HG03575 (cell line): ENCODE results near the gene VCL.
A peak's percentile ranks its signal among the peaks of the same experiment; 100 is the strongest.
"Not testable (repeated sequence)": the region's sequence is repeated elsewhere in the genome, so short reads cannot be mapped to it uniquely, and the experiment has no call there.

Experiments
- ATAC-seq: cut with Tn5 transposase; IDR thresholded peaks from one replicate; pipeline ENCODE4 v1.9.1; 2021; ENCODE audit not compliant: unreplicated experiment, insufficient number of reproducible peaks, low FRiP score; ENCODE audit errors: extremely low read depth

The VCL gene

DNA sequence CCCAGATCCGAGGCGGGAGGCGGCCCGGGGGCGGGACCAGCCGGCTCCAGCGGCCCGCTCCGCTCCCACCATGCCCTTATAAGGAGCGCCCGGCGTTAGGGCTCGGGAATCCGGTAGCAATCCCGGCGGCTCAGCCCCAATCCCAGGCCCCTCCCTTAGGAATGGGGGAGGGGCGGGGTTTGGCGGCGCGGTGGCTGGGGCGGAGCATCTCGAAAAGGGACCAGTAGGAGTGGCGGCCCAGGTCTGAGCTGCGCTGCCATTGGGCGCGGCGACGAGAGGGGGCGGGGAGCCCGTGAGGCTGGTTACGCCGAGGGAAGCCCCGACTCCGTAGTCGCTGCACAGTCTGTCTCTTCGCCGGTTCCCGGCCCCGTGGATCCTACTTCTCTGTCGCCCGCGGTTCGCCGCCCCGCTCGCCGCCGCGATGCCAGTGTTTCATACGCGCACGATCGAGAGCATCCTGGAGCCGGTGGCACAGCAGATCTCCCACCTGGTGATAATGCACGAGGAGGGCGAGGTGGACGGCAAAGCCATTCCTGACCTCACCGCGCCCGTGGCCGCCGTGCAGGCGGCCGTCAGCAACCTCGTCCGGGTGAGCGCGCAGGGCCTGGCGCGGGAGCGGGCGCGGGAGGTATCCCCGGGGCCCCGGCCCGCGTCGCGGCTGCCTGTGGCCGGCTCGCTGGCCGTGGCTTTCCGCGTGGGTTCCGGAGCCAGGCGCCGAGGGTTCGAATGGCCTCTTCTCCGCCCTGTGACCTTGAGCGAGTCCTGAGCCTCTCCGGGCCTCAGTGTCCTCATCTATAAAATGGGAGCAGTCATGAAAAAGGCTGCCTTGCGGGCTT, at the start of gene VCL:
TSS of gene VCL (plus strand) at position 330 of the 836 bp plus-strand sequence. CDS start at position 422, 92 bp downstream.
- peak; percentile 69 for ATAC-seq

- no peak for ATAC-seq
Measured at GRCh38 chr10:73948947-73949633, 48.8 kb upstream of the VCL start.

GRCh38 chr10:73950155-73950948, 47.6 kb upstream of the VCL start:
- ATAC-seq, result no peak

DNA sequence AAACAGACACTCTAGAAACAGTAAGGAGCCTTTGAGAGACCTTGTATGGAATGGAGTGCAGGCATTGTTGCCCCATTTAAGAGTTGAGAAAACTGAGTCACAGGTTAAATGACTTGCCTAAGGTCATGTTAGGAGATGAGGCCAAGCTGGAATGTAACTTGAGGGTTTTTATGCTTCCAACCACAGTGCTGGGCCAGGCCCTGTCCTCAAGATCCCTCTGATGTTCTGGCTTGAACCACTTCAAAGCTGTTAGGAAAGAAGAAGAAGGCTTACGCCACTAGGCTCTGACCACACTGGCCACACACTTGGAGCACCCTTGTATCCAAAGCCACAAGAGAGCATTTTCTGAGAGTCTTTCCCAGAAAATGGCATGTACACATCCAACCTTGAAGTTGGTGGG, 44.3 kb upstream of the VCL start:
- no peak for ATAC-seq

GRCh38 chr10:73954737-73955136, 43.2 kb upstream of the VCL start:
- no peak for ATAC-seq

DNA sequence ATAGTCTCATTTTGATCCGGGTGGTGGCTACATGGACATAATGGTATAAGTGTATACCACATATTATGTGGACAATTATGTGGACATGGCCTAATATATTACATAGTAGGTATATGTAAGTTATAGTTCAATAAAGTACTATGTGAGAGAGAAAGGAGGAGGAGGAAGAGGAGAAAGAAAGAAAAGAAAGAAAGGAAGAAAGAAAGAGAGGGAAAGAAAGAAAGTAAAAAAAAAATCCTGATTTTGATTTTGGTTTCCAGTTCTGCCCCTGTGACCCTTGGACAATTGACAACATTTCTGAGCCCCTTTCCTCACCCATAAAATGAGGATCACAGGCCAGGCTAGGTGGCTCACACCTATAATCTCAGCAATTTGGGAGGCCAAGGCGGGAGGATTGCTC, 42.2 kb upstream of the VCL start:
- ATAC-seq, result no peak

GRCh38 chr10:73956476-73957359, 41.2 kb upstream of the VCL start:
- ATAC-seq, result no peak

DNA sequence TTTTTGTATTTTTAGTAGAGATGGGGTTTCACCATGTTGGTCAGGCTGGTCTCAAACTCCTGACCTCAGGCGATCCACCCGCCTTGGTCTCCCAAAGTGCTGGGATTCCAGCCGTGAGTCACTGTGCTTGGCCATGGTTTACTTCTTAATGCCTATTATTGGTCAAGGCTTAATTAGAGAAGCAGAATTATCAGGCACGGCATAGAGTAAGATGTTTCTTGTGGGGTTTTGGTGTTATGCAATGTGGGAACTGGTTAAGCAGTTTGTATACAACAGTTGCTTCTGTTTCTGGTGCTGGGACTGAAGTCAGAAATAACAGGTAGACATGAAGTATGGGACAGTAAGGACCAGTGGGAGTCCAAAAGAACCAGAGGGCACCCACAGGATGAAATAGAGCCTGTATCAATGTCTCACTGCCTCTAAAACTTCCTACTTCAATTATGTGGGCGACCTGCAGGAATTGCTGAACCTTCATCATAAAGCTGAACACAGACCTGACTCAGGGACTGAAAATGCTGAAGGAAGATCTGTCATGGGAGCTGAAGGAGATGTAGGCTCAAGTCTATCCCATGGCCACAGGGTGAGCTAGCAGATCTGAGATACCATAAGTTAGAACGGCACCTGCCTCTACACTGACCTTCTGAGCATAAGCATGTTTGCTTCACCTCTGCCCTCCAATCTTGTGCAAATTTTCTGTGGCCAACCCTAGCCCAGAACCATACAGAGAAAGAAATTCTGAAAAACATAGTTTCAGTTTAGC, 38.3 kb upstream of the VCL start:
- ATAC-seq, result no peak

DNA sequence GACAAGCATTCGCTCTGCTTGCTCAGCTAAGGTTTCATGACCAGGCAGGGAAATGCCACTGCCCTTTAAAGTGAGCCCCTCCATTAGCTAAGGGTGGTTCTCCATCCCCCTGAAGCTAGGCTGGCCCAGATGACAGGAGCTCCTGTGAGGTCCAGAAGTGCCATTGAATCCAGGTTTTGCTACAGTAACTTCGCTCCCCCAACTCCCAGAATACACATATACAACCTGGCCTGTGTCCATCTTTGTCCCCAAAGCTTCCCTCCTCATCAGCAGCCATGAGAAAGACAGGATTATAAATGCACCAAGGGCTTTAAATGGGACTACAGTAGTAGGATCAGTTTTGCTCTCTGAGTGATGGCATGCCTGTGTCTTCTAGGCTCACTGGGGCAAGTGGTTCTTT, 35.5 kb upstream of the VCL start:
- ATAC-seq, result no peak

DNA sequence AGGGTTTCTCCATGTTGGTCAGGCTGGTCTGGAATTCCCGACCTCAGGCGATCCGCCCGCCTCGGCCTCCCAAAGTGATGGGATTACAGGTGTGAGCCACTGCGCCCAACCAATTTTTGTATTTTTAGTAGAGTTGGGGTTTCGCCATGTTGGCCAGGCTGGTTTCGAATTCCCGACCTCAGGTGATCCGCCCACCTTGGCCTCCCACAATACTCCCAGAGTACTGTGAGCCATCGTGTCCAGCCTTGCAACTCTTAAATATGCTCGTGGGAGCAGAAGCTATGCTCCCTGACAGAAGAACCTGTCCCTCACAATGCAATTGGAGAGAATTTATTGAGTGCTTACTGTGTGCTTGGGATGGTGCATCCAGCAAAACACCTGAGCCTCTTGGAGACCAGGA, 34.4 kb upstream of the VCL start:
- not testable (repeated sequence) for ATAC-seq

- no peak for ATAC-seq
Measured at GRCh38 chr10:73964743-73965142, 33.2 kb upstream of the VCL start.

DNA sequence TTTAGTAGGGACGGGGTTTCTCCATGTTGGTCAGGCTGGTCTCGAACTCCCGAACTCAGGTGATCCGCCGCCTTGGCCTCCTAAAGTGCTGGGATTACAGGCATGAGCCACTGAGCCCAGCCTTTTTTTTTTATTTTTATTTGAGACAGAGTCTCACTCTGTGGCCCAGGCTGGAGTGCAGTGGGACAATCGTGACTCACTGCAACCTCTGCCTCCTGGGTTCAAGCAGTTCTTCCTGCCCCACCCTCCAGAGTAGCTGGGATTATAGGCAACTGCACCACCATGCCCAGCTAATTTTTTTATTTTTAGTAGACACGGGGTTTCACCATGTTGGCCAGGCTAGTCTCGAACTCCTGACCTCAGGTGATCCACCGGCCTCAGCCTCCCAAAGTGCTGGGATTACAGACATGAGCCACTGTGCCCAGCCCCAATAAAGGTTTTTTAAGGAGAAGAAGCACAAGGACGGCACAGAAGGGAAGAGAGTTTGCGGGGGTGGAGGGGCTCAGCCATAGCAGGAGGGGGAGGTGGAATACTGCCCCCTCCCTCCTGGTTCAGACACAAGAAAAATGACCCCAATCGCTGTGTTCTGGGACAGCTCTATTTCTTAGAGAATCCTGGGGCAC, 32.5 kb upstream of the VCL start:
- ATAC-seq, result not testable (repeated sequence)

DNA sequence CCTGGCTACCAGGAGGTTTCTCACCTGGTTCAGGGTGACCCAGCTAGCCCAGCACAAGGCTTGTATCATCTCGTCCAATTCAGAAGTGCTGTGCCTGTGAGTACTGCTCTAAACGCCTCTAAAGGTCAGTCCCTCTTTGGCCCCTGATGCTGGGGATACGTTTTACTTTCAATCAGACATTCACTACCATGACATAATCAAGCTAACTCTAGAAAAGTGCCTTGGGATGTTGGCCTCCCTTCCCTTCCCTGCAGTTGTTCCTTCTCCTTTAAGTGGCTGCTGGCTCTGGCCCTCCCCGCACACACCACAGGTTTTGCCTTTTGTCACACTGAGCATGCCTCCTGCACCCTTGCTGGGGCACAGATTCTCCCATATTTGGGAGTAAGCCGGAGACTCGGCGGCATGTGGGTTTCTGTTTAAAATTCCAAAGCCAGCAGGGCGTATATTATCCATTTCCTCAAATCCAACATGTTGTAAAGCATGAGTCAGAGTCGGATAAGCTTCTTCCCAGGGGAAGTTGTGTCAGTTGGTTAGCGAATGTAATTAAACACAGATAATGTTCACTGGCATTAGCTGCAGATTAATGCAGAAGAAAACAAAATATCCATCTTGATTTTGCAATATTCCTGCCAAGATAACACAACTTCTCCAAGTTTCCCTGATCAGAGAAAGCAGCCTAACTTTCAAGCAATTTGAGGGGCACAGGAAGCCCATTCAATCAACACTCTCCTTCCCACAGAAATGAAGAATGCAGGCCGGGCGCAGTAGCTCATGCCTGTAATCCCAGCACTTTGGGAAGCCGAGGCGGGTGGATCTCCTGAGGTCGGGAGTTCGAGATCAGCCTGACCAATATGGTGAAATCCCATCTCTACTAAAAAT, 31.8 kb upstream of the VCL start:
- ATAC-seq, result no peak

DNA sequence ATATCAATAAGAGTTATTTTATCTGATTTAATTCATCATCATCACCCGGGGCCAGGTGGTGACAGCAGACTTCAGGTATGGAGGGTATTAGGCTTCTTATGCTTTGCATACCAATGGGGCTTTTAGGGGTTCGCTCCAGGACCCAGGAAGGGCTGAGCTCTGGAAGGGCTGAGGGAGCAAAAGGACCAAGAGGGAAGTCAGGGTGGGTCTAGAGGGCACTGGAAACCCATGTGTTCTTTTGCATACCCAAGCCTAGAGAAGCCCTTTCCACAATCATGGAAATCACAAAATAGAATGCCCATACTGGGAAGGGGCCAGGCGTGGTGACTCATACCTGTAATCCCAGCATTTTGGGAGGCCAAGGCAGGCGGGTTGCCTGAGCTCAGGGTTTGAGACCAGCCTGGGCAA, 30.9 kb upstream of the VCL start:
- ATAC-seq, result no peak

- no peak for ATAC-seq
Measured at GRCh38 chr10:73967544-73967943, 30.4 kb upstream of the VCL start.

DNA sequence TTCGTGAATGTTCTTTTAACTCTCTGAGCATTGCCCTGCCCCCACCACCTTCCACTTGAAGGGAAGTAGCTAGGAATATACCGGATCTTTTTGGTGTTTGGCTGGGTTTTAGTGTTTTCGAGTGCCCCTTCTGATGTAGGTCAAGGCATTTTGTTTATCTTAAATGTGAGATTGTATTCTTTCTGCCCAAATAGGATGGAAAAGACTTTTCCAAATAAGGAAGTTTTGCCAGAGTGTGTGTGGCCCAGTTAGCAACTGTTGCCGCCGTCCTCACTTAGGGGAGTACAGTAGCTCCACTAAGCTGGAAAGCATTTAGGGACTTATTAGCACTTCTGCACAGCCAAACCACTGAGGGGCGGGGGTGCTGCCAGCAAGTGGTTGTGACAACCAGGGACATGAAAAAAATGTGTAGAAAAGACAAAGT, 29.8 kb upstream of the VCL start:
- ATAC-seq, result no peak
